ENCODE data around the gene PFKL.

DNA sequence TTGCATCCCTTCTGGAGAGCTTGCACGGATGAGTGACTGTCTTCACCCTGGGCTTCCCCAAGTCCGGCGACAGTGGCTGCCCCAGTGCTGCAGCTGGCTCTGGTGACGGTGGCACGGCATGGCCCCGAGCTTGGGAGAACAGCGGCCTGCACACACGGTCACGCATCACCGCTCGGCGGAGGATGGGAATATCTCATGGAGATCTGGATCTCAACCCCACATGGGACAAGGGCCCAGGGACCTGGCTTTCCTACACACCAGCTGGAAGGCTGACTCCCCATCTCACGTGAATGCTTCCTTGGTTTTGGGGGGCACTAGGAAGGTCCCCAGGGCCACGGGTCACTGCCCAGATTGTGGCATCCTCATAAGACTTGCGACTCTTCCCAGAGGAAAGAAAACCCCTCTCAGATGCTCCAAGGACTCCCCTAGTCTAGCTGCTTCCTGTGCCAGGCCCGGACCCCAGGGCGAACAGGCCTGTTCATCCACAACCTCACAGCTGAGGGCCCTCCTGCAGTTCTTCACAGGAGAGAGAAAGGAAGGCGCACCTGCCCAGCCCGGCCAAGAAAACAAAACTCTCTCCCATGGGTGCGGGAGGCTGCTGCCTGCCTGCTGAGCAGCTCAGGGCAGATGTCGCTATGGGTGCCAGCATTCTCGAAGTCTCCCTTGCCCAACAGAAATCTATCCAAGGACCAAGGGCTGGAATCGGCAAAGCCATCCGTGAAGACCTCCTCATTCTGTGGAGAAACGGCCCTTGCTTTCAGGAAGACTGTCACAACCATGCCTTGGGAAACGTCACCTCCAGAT lies 29.4 kb downstream of the PFKL start:
- no peak for TF ChIP-seq POLR2A (IDR thresholded peaks at IDR 0.05)
- TF ChIP-seq, protein P1, sequence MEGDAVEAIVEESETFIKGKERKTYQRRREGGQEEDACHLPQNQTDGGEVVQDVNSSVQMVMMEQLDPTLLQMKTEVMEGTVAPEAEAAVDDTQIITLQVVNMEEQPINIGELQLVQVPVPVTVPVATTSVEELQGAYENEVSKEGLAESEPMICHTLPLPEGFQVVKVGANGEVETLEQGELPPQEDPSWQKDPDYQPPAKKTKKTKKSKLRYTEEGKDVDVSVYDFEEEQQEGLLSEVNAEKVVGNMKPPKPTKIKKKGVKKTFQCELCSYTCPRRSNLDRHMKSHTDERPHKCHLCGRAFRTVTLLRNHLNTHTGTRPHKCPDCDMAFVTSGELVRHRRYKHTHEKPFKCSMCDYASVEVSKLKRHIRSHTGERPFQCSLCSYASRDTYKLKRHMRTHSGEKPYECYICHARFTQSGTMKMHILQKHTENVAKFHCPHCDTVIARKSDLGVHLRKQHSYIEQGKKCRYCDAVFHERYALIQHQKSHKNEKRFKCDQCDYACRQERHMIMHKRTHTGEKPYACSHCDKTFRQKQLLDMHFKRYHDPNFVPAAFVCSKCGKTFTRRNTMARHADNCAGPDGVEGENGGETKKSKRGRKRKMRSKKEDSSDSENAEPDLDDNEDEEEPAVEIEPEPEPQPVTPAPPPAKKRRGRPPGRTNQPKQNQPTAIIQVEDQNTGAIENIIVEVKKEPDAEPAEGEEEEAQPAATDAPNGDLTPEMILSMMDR (IDR thresholded peaks at IDR 0.05): no peak

Measured in adrenal gland (tissue), 5 donors.